SK-N-SH treated with all-trans-retinoic acid at 6 μM for 48 hours (cell line): Measurements from ENCODE around the gene GDI2.

Experiments
- ATAC-seq: fragments of 200-7000 bp; cut with Tn5 transposase; 3 replicates; pipeline ENCODE4 v1.9.1; 2020; ENCODE audit warnings: mild to moderate bottlenecking, moderate library complexity
- ARNTL ChIP-seq: fragments of 450-650 bp; formaldehyde crosslinking; IDR thresholded peaks from 2 replicates; pipeline ENCODE4 v1.5.0; 2020; ENCODE audit warnings: low read depth, mild to moderate bottlenecking, moderate library complexity, borderline replicate concordance
- BACH2 ChIP-seq: fragments of 250-450 bp; sonication (Bioruptor Pico); IDR thresholded peaks from 2 replicates; pipeline ENCODE4 v1.9.0; 2021; ENCODE audit warnings: mild to moderate bottlenecking, borderline replicate concordance
- CREB5 ChIP-seq: fragments of 250-450 bp; sonication (Bioruptor Pico); IDR thresholded peaks from 2 replicates; pipeline ENCODE4 v1.5.1; 2020; ENCODE audit warnings: low read depth, mild to moderate bottlenecking, moderate library complexity
- CSDC2 ChIP-seq: fragments of 250-450 bp; sonication (Bioruptor Pico); IDR thresholded peaks from 2 replicates; pipeline ENCODE4 v1.5.0; 2020; ENCODE audit warnings: mild to moderate bottlenecking, moderate library complexity
- ESRRG ChIP-seq: fragments of 250-450 bp; sonication (Bioruptor Pico); IDR thresholded peaks from 2 replicates; pipeline ENCODE4 v1.6.1; 2021; ENCODE audit warnings: mild to moderate bottlenecking
- GLIS3 ChIP-seq: fragments of 250-450 bp; sonication (Bioruptor Pico); IDR thresholded peaks from 2 replicates; pipeline ENCODE4 v1.5.0; 2020; ENCODE audit warnings: mild to moderate bottlenecking, moderate library complexity
- OSR1 ChIP-seq: fragments of 250-450 bp; sonication (Bioruptor Pico); IDR thresholded peaks from 2 replicates; pipeline ENCODE4 v1.8.0; 2022; ENCODE audit warnings: moderate library complexity, mild to moderate bottlenecking, inconsistent platforms
- PATZ1 ChIP-seq: fragments of 250-450 bp; sonication (Bioruptor Pico); IDR thresholded peaks from 2 replicates; pipeline ENCODE4 v1.8.0; 2020; ENCODE audit warnings: mild to moderate bottlenecking, moderate library complexity, borderline replicate concordance
- POU6F1 ChIP-seq: fragments of 250-450 bp; sonication (Bioruptor Pico); IDR thresholded peaks from 2 replicates; pipeline ENCODE4 v1.8.0; 2021; ENCODE audit warnings: low read depth, mild to moderate bottlenecking, moderate library complexity, borderline replicate concordance
- PPARA ChIP-seq: fragments of 250-450 bp; sonication (Bioruptor Pico); IDR thresholded peaks from 2 replicates; pipeline ENCODE4 v1.5.0; 2020; ENCODE audit warnings: mild to moderate bottlenecking, borderline replicate concordance
- RARB ChIP-seq: fragments of 250-450 bp; sonication (Bioruptor Pico); IDR thresholded peaks from 2 replicates; pipeline ENCODE4 v1.8.0; 2021; ENCODE audit warnings: mild to moderate bottlenecking, moderate library complexity
- SNAI2 ChIP-seq: fragments of 250-450 bp; sonication (Bioruptor Pico); IDR thresholded peaks from 2 replicates; pipeline ENCODE4 v1.5.0; 2020; ENCODE audit warnings: mild to moderate bottlenecking, moderate library complexity
- TCF4 ChIP-seq: fragments of 250-450 bp; sonication (Bioruptor Pico); IDR thresholded peaks from 2 replicates; pipeline ENCODE4 v1.8.0; 2021; ENCODE audit warnings: mild to moderate bottlenecking, moderate library complexity, borderline replicate concordance
- TOX ChIP-seq: fragments of 250-450 bp; sonication (Bioruptor Pico); IDR thresholded peaks from 2 replicates; pipeline ENCODE4 v1.8.0; 2021; ENCODE audit warnings: mild to moderate bottlenecking, moderate library complexity, borderline replicate concordance
- ZC3H10 ChIP-seq: fragments of 250-450 bp; sonication (Bioruptor Pico); IDR thresholded peaks from 2 replicates; pipeline ENCODE4 v1.5.1; 2021; ENCODE audit warnings: mild to moderate bottlenecking, moderate library complexity
- ZFP3 ChIP-seq: fragments of 250-450 bp; sonication (Bioruptor Pico); IDR thresholded peaks from 2 replicates; pipeline ENCODE4 v1.5.0; 2020; ENCODE audit warnings: mild to moderate bottlenecking, moderate library complexity
- ZFP30 ChIP-seq: fragments of 450-650 bp; formaldehyde crosslinking; IDR thresholded peaks from 2 replicates; pipeline ENCODE4 v1.5.0; 2022; ENCODE audit warnings: mild to moderate bottlenecking, moderate library complexity
- ZNF565 ChIP-seq: fragments of 450-650 bp; formaldehyde crosslinking; conservative IDR thresholded peaks from 2 replicates; pipeline ENCODE4 v1.5.0; 2020; ENCODE audit warnings: low read depth, mild to moderate bottlenecking, moderate library complexity
- ZNF70 ChIP-seq: fragments of 450-650 bp; formaldehyde crosslinking; IDR thresholded peaks from 2 replicates; pipeline ENCODE4 v1.5.0; 2020; ENCODE audit warnings: mild to moderate bottlenecking, moderate library complexity

GDI2 gene

GRCh38 chr10:5817322-5818047 is 4.3 kb upstream of the GDI2 start:
- TF ChIP-seq PPARA (CRISPR knock-in tag) = no peak
- no peak for TF ChIP-seq ZFP3
- TF ChIP-seq, all 23 proteins: peak for 0
- ATAC-seq = no peak

GRCh38 chr10:5816170-5816569 is 2.9 kb upstream of the GDI2 start:
- ATAC-seq = no peak
- no peak for TF ChIP-seq CREB5
- no peak for TF ChIP-seq ESRRG
- TF ChIP-seq OSR1 (CRISPR knock-in tag) = no peak
- TF ChIP-seq ZFP30 = no peak
- no peak for TF ChIP-seq ZC3H10 (CRISPR knock-in tag)
- no peak for TF ChIP-seq BACH2 (CRISPR knock-in tag)
- no peak for TF ChIP-seq PPARA (CRISPR knock-in tag)
- no peak for TF ChIP-seq ZNF70 (CRISPR knock-in tag)
- no peak for TF ChIP-seq GLIS3 (CRISPR knock-in tag)
- TF ChIP-seq TCF4 (CRISPR knock-in tag) = no peak
- no peak for TF ChIP-seq ZFP3
- no peak for TF ChIP-seq RARB (CRISPR knock-in tag)
- no peak for TF ChIP-seq CSDC2 (CRISPR knock-in tag)
- no peak for TF ChIP-seq ZNF565 (CRISPR knock-in tag)
- TF ChIP-seq PATZ1 (CRISPR knock-in tag) = no peak
- TF ChIP-seq TOX = no peak
- TF ChIP-seq ARNTL = no peak
- TF ChIP-seq SNAI2 (CRISPR knock-in tag) = no peak

GRCh38 chr10:5814110-5815107 is 1.2 kb upstream of the GDI2 start:
- no peak for TF ChIP-seq ZC3H10 (CRISPR knock-in tag)
- no peak for TF ChIP-seq PPARA (CRISPR knock-in tag)
- TF ChIP-seq PATZ1 (CRISPR knock-in tag) = no peak
- no peak for TF ChIP-seq OSR1 (CRISPR knock-in tag)
- TF ChIP-seq TCF4 (CRISPR knock-in tag) = no peak
- TF ChIP-seq POU6F1 (CRISPR knock-in tag) = no peak
- no peak for TF ChIP-seq ZNF70 (CRISPR knock-in tag)
- TF ChIP-seq, all 23 proteins: peak for 0
- no peak for ATAC-seq

GRCh38 chr10:5813091-5813340 is 218 bp downstream of the GDI2 start:
- no peak for TF ChIP-seq CSDC2 (CRISPR knock-in tag)
- ATAC-seq = peak; percentile 63
